ENCODE data around the gene DHTKD1.
"Not testable (repeated sequence)": the region's sequence is repeated elsewhere in the genome, so short reads cannot be mapped to it uniquely, and the experiment has no call there.

The DHTKD1 gene

GRCh38 chr10:12063483-12063818, 5.3 kb upstream of the DHTKD1 start:
- no peak for FAIRE-seq

- no peak for FAIRE-seq
These were observed 1.4 kb upstream of the DHTKD1 start for GRCh38 chr10:12067336-12067735.

GRCh38 chr10:12071441-12071840, 2.7 kb downstream of the DHTKD1 start:
- FAIRE-seq: not testable (repeated sequence)

GRCh38 chr10:12073526-12073925, 4.8 kb downstream of the DHTKD1 start:
- FAIRE-seq: no peak

- no peak for FAIRE-seq
These were observed 8.9 kb downstream of the DHTKD1 start for GRCh38 chr10:12077580-12078180.

- no peak for FAIRE-seq
These were observed 12.7 kb downstream of the DHTKD1 start for GRCh38 chr10:12081470-12081869.

GRCh38 chr10:12081879-12082557, 13.3 kb downstream of the DHTKD1 start:
- FAIRE-seq: no peak

- no peak for FAIRE-seq
These were observed 20.2 kb downstream of the DHTKD1 start for GRCh38 chr10:12088919-12089318.

GRCh38 chr10:12091421-12091820, 22.7 kb downstream of the DHTKD1 start:
- no peak for FAIRE-seq

GRCh38 chr10:12097361-12097760, 28.6 kb downstream of the DHTKD1 start:
- not testable (repeated sequence) for FAIRE-seq

- FAIRE-seq: no peak
These were observed 29.0 kb downstream of the DHTKD1 start for GRCh38 chr10:12097791-12098190.

GRCh38 chr10:12098966-12099365, 30.2 kb downstream of the DHTKD1 start:
- no peak for FAIRE-seq

- no peak for FAIRE-seq
These were observed 35.0 kb downstream of the DHTKD1 start for GRCh38 chr10:12103802-12104201.

- no peak for FAIRE-seq
These were observed 39.0 kb downstream of the DHTKD1 start for GRCh38 chr10:12107781-12108180.

GRCh38 chr10:12109286-12109685, 40.5 kb downstream of the DHTKD1 start:
- FAIRE-seq: no peak

- no peak for FAIRE-seq
These were observed 42.8 kb downstream of the DHTKD1 start for GRCh38 chr10:12111528-12111927.

- FAIRE-seq: no peak
These were observed 44.9 kb downstream of the DHTKD1 start for GRCh38 chr10:12113627-12114026.

- no peak for FAIRE-seq
These were observed 52.9 kb downstream of the DHTKD1 start for GRCh38 chr10:12121673-12122072.

GRCh38 chr10:12129222-12130111, 60.7 kb downstream of the DHTKD1 start, which contains the start of gene SEC61A2:
TSS of gene SEC61A2 (plus strand) at chr10:12129677. CDS start at chr10:12129788, 111 bp downstream.
- FAIRE-seq: no peak

- FAIRE-seq: no peak
These were observed 61.6 kb downstream of the DHTKD1 start for GRCh38 chr10:12130237-12130872.

GRCh38 chr10:12135631-12136030, 66.9 kb downstream of the DHTKD1 start:
- no peak for FAIRE-seq

GRCh38 chr10:12140038-12140437, 71.3 kb downstream of the DHTKD1 start:
- FAIRE-seq: no peak

- no peak for FAIRE-seq
These were observed 75.8 kb downstream of the DHTKD1 start for GRCh38 chr10:12144538-12144937.
